ENCODE data around the gene THEMIS. TPM values are rescaled to one million over a fixed set of nuclear protein-coding genes. Genes with fewer than 3 reads are reported as not detected.

The THEMIS gene
- total RNA-seq, 1 experiment from 2014 or later = not detected

DNA sequence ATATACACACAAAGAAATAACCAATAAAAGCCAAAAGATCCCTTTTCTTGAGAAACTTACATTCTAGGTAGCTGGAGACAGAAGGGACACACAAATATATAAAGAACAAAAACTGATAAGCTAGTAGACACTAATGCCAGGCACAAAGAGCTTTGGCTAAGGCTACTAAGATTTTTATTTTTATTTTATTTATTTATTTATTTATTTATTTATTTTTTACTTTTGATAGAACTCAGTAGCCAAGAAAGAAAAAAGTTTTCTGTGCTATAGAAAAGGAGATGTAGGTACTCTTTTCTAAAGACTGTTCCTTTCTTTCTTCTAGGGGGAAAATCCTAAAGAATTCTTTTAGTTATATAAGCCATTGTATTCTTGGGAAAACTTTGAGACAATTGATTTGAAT lies 34.1 kb downstream of the THEMIS start:
- no peak for DNase-seq (ENCODE audit: extremely low read depth, low read depth)

DNA sequence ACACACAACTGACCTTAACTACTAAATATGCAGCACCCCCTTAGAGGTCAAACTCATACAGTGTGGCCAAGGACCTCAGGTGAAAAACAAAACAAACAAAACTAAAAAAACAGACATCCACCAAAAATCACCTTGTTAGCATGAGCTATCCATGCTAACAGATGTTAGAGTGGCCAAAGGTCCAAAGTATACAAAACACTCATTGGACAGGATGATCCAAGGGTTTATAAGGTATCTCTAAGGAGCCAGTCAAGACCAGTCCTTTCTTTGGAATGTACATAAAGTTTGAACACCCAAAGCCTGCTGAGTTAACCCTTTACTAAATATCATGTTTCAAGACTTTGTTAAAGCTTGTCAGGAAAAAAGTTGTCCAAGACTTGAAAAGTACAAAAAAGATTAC lies 35.8 kb downstream of the THEMIS start:
- DNase-seq (ENCODE audit: extremely low read depth, low read depth) = no peak

DNA sequence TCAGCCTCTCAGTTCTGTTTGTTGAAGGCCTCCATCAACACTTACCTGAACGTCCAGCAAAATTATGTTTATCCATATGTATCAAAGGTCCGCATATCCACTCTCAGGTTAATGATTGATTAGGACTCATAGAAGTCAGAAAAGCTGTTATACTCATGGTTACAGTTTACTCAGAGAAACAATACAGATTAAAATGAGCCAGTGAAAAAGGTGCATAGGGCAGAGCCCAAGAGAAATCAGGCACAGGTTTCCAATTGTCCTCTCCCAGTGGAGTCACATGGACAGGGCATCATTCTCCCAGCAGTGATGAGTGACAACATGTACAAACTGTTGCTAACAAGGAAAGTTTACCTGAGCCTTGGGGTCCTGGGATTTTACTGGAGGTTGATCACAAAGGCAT lies 36.2 kb downstream of the THEMIS start:
- DNase-seq (ENCODE audit: extremely low read depth, low read depth) = no peak

GRCh38 chr6:127860723-127861122 lies 40.1 kb downstream of the THEMIS start:
- DNase-seq (ENCODE audit: extremely low read depth, low read depth) = no peak

- DNase-seq (ENCODE audit: extremely low read depth, low read depth) = no peak
Observed at GRCh38 chr6:127859956-127860355, 40.9 kb downstream of the THEMIS start.

- no peak for DNase-seq (ENCODE audit: extremely low read depth, low read depth)
Observed at GRCh38 chr6:127858727-127859391, 42.0 kb downstream of the THEMIS start.

- DNase-seq (ENCODE audit: extremely low read depth, low read depth) = no peak
Observed at GRCh38 chr6:127857051-127857637, 43.7 kb downstream of the THEMIS start.

- DNase-seq (ENCODE audit: extremely low read depth, low read depth) = no peak
Observed at GRCh38 chr6:127855542-127856159, 45.2 kb downstream of the THEMIS start.

DNA sequence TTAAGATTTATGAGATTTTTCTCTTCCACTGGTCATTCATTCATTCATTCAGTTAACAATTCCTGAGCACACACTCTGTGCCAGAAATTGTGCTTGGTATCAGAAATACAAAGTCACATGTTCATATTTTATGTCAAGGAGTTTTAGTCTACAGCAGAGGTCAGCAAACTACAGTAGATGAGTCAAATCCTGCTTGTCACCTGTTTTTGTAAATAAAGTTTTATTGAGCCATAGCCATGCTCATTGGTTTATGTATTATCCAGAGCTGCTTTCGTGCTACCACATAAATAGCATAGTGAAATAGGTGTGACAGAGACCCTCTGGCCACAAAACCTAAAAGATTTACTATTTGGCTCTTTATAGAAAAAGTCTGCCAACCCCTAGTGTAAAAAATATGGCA lies 46.8 kb downstream of the THEMIS start:
- DNase-seq (ENCODE audit: extremely low read depth, low read depth) = no peak

- no peak for DNase-seq (ENCODE audit: extremely low read depth, low read depth)
Observed at GRCh38 chr6:127851197-127851596, 49.7 kb downstream of the THEMIS start.

DNA sequence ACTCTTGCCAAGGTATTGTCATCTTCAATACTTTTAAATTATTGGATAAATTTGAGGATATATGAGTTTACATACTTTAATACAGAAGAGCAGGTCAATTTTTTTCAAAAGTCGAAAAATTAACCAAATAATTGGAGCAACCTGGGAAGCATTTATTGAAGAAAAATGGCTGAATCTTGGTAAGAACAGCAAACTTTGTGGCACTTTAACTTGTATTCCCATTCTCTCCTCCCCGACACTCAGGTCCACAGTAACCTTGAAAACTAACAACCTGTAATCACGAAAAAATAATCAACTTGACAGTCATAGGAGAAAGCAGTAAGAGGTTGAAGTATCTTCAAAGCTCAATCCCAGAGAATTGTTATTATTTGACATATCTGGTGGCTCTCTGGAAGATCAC lies 55.6 kb downstream of the THEMIS start:
- DNase-seq (ENCODE audit: extremely low read depth, low read depth) = no peak

GRCh38 chr6:127844529-127844928 lies 56.3 kb downstream of the THEMIS start:
- DNase-seq (ENCODE audit: extremely low read depth, low read depth) = no peak

DNA sequence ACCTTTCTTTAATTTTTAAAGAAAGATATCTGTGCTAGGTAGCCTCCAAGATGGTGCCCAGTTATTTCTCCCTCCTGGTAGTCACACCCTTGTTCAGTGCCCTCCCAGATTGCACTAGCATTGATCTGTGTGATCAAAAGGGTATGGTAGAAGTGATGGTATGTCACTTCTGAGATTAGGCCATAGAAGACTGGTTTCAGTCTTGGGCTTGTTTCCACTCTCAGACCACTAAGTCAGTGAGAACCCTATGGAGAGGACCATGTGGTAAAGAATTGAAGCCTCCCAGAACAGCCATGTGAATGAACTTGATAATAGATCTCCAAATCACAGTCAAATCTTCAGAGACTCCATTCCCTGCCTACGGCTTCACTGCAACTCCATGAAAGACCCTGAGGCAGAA lies 57.3 kb downstream of the THEMIS start:
- DNase-seq (ENCODE audit: extremely low read depth, low read depth) = no peak

DNA sequence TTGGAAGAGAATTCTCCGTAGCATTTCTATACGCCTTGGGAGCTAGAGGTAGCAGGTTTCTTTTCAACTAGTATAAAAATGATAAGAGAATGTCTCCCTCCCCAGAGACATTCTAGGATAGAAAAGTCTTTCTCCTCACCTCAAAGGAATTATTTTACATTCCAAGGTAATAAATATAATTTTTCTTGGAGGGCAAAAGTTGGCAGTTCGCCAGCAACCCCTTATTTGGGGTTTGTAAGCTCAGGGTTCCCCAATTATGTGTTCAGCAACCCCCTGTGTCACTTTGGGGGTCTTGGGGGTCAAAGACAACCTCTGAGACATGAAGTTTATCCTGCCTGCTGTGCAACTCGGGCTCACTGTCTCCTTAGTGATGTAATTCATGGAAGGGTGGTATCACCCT lies 58.3 kb downstream of the THEMIS start:
- no peak for DNase-seq (ENCODE audit: extremely low read depth, low read depth)

DNA sequence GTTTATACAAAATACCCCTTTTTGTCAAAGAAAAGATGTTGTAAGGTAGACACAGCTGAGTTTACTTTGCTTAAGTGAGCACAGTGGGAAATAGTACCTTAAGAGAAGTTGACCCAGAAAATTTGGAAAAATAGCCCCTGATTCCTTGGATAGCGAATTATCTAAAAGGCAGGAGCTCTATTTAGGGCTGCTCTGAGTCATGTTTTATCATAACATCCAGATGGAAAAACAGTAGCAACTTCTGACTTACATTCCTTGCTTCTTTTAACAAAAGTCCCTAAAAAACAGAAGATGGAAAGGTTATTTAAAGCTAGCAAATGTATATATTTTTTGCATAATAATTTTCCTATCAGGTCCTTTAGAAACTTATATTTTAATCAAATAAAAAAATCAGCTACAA lies 59.0 kb downstream of the THEMIS start:
- no peak for DNase-seq (ENCODE audit: extremely low read depth, low read depth)

GRCh38 chr6:127834136-127834535 lies 66.7 kb downstream of the THEMIS start:
- no peak for DNase-seq (ENCODE audit: extremely low read depth, low read depth)

- no peak for DNase-seq (ENCODE audit: extremely low read depth, low read depth)
Observed at GRCh38 chr6:127833336-127833735, 67.5 kb downstream of the THEMIS start.

- DNase-seq (ENCODE audit: extremely low read depth, low read depth) = no peak
Observed at GRCh38 chr6:127832381-127832780, 68.5 kb downstream of the THEMIS start.

DNA sequence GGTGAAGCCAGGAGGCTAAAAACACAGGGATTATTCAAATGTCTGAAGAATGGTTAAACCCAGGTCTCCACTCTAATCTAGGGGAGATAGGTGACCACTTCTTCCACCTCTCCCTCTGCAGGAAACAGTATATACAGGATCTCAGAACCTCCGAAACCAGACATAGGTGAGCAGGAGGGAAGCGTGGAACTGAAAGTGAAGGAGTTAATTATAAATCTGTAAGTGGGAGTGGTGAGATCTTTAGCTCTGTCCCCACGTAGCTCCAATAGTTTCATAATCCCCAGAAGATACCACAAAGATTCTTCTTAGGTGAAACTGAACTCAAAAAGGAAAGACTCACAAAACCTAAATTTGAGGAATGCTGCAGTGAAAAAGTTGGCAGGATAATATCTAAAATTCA lies 76.8 kb downstream of the THEMIS start:
- DNase-seq (ENCODE audit: extremely low read depth, low read depth) = no peak

DNA sequence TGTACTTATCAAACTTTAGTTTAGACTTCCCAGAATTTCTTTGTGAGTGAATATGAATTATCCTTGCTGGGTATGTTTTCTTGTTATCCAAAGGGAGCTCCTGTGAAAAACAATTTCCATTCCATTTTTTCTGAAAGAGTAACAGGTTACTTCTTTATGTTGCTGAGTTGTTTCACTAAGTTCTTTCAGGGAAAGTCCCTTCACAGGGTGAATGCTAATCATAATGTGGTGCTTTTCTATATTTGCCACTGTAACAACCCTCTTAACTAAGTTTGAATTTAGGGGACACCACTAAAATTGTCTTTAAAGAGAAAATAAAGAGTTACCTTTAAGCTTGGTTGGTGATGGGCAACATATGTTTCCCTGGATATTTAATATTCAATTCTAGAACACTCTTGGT lies 79.4 kb downstream of the THEMIS start:
- DNase-seq (ENCODE audit: extremely low read depth, low read depth) = no peak

DNA sequence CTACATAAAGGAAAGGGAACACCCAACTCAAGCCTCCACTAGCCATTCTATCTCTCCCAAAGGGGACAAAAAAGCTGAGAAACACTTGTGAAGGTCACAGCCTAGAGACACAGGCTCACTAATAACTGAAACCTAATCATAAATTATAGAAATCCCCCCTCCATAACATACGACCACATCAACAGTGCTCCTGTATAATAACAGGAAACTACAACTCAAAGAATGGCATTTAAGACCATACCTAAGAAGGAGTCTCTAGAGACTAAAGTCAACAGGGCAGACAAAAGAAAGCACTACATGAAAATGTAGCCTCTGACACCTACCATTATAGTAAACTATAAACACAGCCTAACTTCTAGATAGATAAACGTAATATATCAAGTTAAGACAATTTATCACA lies 82.7 kb downstream of the THEMIS start:
- no peak for DNase-seq (ENCODE audit: extremely low read depth, low read depth)

DNA sequence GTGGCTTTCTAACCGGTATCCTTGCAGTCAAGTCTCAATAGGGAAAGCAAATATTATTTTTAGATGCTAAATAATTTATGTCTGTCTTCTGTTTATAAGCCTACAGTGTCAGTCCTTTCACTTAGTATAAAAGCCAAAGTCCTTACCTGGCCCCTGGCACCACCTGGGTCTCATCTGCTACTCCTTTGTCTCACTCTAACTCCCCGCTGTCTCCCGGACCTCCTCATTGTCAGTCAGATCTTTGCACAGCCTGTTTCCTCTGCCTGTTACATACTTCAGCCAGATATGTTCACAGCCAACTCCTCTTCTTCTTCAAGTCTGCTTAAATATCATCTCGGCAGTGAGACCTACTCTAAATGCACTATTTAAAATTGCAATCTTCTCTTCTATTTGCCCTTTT lies 84.2 kb downstream of the THEMIS start:
- DNase-seq (ENCODE audit: extremely low read depth, low read depth) = no peak

GRCh38 chr6:127813699-127814027 lies 87.2 kb downstream of the THEMIS start:
- no peak for DNase-seq (ENCODE audit: extremely low read depth, low read depth)
